Pulmonary artery endothelial cell (primary cell): ENCODE data around the gene AADACL3. TPM values are rescaled to one million over a fixed set of nuclear protein-coding genes. Genes with fewer than 3 reads are reported as not detected.
"Not testable (repeated sequence)": the region's sequence is repeated elsewhere in the genome, so short reads cannot be mapped to it uniquely, and the experiment has no call there.

ENCODE experiments used
- DNase-seq: peaks from one replicate; pipeline ENCODE4 v3.0.0-alpha.2; 2011; ENCODE audit warnings: low read depth, low spot score
- total RNA-seq: library from RNA; depleted of rRNA; stranded (reverse); fragments of >200 nt; gene quantifications from 2 replicates; pipeline ENCODE4 v1.2.3, GENCODE V29; 2014

AADACL3 gene
- total RNA-seq, 1 donor from 2014 or later = not detected

GRCh38 chr1:12714710-12715475 lies 1.0 kb upstream of the AADACL3 start:
- DNase-seq = no peak

DNA sequence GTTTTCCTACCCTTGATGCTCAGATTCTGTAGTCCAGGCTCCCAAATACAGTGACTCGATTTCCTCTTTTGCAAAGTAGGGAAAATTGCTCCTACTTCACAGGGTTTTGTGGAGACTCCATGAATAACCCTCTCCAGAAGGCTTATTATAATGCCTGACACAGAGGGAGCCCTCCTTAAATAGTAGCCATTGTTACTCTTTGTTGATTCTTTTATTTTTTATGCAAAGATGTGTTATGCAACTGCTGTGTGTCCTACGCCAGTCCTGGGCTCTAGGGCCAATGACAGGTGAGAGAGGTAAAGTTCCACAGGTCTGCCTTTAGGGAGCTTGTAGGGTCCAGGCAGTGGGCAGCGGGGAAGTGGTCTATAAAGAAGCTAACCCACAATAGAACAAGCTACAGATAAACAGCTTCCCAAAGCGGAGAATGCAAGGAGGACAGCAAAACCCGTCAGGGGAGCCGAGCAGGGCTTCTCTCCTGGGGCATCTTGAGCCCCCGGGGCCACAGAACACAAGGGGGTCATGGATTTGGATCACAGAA lies 1.5 kb downstream of the AADACL3 start:
- no peak for DNase-seq

DNA sequence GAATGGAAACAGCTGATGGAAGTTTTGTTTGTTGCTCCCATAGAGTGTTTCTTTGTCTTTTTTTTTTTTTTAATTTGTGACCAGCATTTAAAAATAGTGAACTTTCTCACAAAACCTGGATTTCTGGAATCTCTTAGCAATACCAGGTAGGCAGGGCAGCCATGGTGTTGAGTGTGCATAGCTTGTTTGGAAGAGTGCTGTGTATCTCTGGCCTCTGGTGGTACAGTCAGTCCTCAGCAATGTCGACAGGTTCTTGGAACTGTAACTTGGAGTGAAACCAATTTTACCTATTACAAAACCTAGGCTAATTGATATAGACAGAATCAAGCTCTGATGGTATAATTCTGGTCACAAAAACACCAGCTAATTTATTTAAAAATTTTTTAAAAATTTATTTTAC lies 6.7 kb downstream of the AADACL3 start:
- no peak for DNase-seq

DNA sequence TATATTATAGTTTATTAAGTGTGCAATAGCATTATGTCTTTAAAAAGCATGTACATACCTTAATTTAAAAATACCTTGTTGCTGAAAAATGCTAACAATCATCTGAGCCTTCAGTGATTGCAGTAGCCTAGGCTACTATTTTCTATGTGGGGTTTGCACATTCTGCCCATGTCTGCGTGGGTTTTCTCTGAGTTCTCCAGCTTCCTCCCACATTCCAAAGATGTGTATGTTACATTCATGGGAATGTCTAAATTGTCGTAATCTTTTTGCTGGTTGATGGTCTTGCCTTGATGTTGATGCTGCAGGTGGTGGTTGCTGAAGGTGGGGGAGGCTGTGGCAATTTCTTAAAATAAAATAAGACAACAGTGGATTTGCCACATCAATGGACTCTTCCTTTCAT lies 12.5 kb downstream of the AADACL3 start:
- no peak for DNase-seq

DNA sequence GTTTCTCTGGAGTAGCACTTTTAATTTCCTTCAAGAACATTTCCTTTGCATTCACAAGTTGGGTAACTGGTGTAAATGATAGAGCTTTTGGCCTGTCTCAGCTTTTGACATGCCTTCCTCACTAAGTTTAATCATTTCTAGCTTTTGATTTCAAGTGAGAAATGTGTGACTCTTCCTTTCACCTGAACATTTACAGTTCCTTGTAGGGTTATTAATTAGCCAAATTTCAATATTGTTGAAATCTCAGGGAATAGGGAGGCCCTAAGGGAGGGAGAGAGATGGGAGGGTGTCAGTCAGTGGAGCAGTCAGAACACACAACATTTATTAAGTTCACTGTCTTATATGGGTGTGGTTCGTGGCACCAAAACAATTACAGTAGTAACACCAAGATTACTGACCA lies 14.2 kb downstream of the AADACL3 start:
- no peak for DNase-seq

GRCh38 chr1:12731084-12731483 lies 15.2 kb downstream of the AADACL3 start:
- not testable (repeated sequence) for DNase-seq

GRCh38 chr1:12734651-12735050 lies 18.7 kb downstream of the AADACL3 start:
- DNase-seq = no peak

- DNase-seq = no peak
Measured at GRCh38 chr1:12738934-12739333, 23.0 kb downstream of the AADACL3 start.

- no peak for DNase-seq
Measured at GRCh38 chr1:12739613-12740012, 23.7 kb downstream of the AADACL3 start.

GRCh38 chr1:12741946-12742345 lies 26.0 kb downstream of the AADACL3 start:
- no peak for DNase-seq

GRCh38 chr1:12745126-12745991 lies 29.4 kb downstream of the AADACL3 start:
- DNase-seq = no peak

GRCh38 chr1:12745992-12746323 lies 30.0 kb downstream of the AADACL3 start, which contains the start of gene CFAP107:
TSS of gene CFAP107 (plus strand) at chr1:12746200. CDS start at chr1:12746431, 231 bp downstream.
- no peak for DNase-seq

- no peak for DNase-seq
Measured at GRCh38 chr1:12748778-12749355, 33.0 kb downstream of the AADACL3 start.

GRCh38 chr1:12754738-12755137 lies 38.8 kb downstream of the AADACL3 start:
- no peak for DNase-seq

- DNase-seq = no peak
Measured at GRCh38 chr1:12756273-12756672, 40.4 kb downstream of the AADACL3 start.

GRCh38 chr1:12756768-12757413 lies 41.0 kb downstream of the AADACL3 start:
- DNase-seq = no peak

GRCh38 chr1:12757836-12758235 lies 41.9 kb downstream of the AADACL3 start:
- DNase-seq = no peak

DNA sequence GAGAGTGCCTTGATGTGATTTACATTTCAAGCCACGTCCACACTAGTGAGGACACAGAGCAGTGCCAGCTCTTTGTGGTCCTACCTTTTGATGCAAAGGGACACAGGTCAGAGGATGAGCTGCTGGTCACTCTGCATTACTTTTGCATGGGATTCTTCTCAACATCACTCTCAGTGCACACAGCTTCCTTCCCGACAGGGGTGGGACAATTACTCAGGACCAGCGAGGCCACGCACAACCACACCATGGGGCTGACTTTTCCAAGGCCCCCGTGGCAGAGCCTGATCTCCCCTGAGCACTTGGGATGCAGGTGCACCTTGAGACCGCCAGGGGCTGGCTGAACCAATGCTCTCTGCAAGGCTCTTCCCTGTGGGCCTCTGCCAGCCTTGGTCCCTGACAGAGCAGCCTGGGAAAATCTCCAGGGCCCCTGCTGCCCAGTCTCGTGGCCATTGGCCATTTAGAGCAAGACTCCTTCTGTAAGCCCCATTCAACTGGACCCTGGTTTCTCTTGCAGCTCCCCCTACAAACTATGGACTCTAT lies 44.4 kb downstream of the AADACL3 start:
- DNase-seq = no peak

GRCh38 chr1:12761781-12762180 lies 45.9 kb downstream of the AADACL3 start:
- no peak for DNase-seq

DNA sequence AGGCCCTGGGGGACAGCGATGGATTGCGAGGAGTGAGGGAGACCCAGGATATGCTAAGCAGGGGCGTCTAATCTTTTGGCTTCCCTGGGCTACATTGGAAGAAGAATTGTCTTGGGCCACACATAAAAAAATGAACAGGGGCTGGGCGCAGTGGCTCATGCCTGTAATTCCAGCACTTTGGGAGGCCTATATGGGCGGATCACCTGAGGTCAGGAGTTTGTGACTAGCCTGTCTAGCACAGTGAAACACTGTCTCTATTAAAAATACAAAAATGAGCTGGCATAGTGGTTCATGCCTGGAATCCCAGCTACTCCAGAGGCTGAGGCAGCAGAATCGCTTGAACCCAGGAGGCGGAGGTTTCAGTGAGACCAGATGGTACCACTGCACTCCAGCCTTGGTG lies 46.9 kb downstream of the AADACL3 start:
- DNase-seq = no peak

DNA sequence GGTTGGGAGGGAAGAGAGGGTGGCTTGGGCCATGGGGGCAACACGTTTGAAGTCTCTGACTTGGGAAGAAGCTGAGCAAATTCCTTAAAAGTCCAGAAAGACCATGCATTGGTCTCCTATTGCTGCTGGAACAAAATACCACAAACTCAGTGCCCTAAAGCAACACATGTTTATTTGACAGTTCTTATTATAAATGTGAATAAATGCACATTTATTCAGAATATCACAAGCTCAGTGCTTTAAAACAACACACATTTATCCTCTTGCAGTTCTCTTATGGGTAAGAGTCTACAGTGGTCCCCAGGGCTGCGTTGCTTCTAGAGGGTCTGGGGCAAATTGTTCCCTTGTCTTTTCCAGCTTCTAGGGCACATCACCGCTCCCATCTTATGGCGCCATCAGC lies 47.6 kb downstream of the AADACL3 start:
- DNase-seq = no peak
